Mammary epithelial cell (primary cell): ENCODE data around the gene SLC12A3.

ENCODE experiments used
- CTCF ChIP-seq, 2 donors: IDR thresholded peaks in 1 of 2; conservative IDR thresholded peaks in 1 of 2; 2 replicates each; pipeline ENCODE4 v1.5.1; 2011 to 2012; ENCODE audit warnings: inconsistent platforms in 2 of 2, low read length in 2 of 2, mild to moderate bottlenecking in 2 of 2, control low read depth in 1 of 2, low read depth in 1 of 2; ENCODE audit not compliant: insufficient read depth in 1 of 2; ENCODE audit errors: extremely low read depth in 1 of 2
- EZH2 ChIP-seq: IDR thresholded peaks from 2 replicates; pipeline ENCODE4 v1.6.1; 2012; ENCODE audit warnings: low read length, inconsistent platforms, borderline replicate concordance

- TF ChIP-seq EZH2 (no peak), CTCF (conservative IDR thresholded peaks at IDR 0.05 in 1 of 2, IDR thresholded peaks at IDR 0.05 in 1 of 2; ENCODE audit: extremely low read depth in 1 of 2, insufficient read depth in 1 of 2, low read depth in 1 of 2, low read length in 2 of 2) (no peak)
Observed at GRCh38 chr16:56960681-56961281, 95.8 kb downstream of the SLC12A3 start.
